ENCODE measurements around the gene FAM20C.

DNA sequence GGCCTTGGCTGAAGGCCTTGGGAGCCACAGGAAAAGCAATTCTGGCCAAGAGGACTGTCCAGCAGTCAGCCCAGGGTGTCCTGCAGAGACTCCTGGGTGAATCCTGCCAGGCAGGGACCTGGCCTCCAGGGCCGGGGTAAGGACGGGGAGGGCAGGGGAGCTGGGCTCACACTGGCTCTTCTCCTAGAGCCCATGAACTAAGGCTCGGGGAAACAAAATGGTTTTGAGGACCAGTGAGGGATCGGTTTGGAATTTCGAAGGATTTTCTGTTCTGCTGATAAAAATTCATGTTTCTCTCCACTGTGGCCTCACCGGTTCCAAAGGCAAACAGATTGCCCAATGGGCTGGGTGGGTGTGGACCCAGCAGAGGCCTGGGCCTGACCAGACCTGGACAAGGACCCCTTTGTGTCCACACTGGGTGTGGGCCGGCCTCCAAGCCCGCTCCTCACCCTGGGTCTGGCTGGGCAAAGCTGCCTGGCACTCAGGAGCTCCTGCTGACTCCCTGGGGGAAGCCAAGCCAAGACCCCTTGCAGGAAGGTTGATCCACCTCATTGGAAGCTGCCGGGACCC, 27.3 kb downstream of the FAM20C start:
- TF ChIP-seq POLR2AphosphoS5 (IDR thresholded peaks at IDR 0.05), result no peak
- TF ChIP-seq POLR2A (IDR thresholded peaks at IDR 0.05), result no peak

Data from gastroesophageal sphincter (tissue), 2 donors.